Natural killer cell treated with Interleukin-12 subunit alpha and Interleukin-12 subunit beta and Interleukin-15 and Interleukin-18, amount 100 ng/mL, for 72 hours (primary cell): Measurements from ENCODE around the gene TMEM89. TPM values are rescaled to one million over a fixed set of nuclear protein-coding genes. Genes with fewer than 3 reads are reported as not detected.

ENCODE experiments used
- ATAC-seq, 2 donors: fragments of 150-1000 bp; cut with Tn5 transposase in 1 of 2; sonication (Bioruptor Pico), chemical (Tn5 transposase) in 1 of 2; 2 replicates each; pipeline ENCODE4 v1.10.0; 2021
- DNase-seq: peaks from one replicate; pipeline ENCODE4 v3.0.0; 2022; ENCODE audit warnings: low spot score
- H3K27ac Mint-ChIP-seq, 2 donors: 1 replicate in 1 of 2; 2 replicates in 1 of 2; pipeline ENCODE4 v1.8.0; 2022; ENCODE audit warnings: mixed read lengths in 2 of 2, mild to moderate bottlenecking in 1 of 2, moderate library complexity in 1 of 2
- H3K27me3 Mint-ChIP-seq, 2 donors: 1 replicate in 1 of 2; 2 replicates in 1 of 2; pipeline ENCODE4 v1.8.0; 2022; ENCODE audit warnings: mixed read lengths in 2 of 2
- H3K36me3 Mint-ChIP-seq: one replicate; pipeline ENCODE4 v1.8.0; 2022; ENCODE audit warnings: mixed read lengths
- H3K4me1 Mint-ChIP-seq, 2 donors: 1 replicate in 1 of 2; 2 replicates in 1 of 2; pipeline ENCODE4 v1.8.0; 2022; ENCODE audit warnings: low read depth in 2 of 2, mixed read lengths in 2 of 2, mild to moderate bottlenecking in 1 of 2
- H3K4me3 Mint-ChIP-seq: one replicate; pipeline ENCODE4 v1.8.0; 2022; ENCODE audit warnings: mixed read lengths
- H3K9me3 Mint-ChIP-seq: 2 replicates; pipeline ENCODE4 v1.8.0; 2022; ENCODE audit warnings: mixed read lengths
- total RNA-seq, 2 donors: library from RNA; stranded (reverse); gene quantifications; one replicate each; pipeline ENCODE4 v1.2.3, GENCODE V29; 2022

Gene TMEM89
- total RNA-seq, 2 donors from 2014 or later = not detected

DNA sequence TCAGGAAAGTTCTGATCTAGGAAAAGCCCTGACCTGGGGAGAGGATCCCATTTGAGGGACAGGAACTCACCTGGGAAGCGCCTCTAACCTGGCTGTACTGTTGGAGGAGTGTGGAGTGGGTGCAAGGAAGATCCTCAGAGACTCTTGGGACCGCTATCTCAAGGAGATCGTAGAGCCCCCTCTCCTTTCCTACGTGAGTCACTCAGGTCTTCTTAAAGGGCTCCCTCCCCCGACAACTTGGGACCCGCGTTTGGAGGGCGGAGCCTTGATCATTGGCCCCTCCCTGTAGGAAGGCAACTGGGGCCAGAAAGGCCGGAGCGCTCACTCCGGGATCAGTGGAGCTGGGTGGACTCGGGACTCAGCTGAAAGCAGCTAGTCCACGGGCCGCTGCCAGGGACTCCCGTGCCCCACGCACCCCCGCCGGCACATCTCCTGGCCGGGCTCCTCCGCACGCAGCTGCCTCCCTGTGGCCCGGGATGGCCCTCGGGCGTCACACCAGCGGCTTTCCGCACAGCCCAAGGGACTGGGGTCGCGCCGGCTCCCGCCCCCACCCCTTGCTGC lies 13.2 kb upstream of the TMEM89 start:
- peak; percentile 75 for DNase-seq
- H3K27ac Mint-ChIP-seq = peak overlapping the region in 1 of 2 donors; percentile 21
- peaks cover 7 to 9% of the 10 kb centered on the region in 2 donors for H3K4me1 Mint-ChIP-seq

DNA sequence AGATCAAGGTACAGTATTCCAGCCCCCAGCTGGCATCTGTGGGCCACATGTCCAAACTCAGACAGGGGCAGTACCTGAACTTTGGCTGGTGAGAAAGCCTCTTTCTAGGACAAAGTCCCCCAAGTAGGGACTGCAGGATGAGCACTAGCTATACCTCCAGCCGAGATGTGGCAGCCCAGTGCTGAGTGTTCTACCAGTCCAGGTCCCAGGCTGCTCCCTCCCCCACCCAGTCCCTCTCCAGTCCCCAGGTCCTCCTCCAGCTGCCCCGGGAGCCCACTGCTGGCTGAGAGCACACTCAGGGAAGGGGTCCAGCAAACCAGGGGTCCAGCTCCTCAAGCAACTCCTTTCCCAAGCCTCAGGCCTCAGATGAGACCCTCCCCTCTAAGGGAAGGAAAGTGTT lies 12.2 kb upstream of the TMEM89 start:
- no peak for DNase-seq
- Mint-ChIP-seq H3K27ac (no peak overlapping the region), H3K27me3 (no peaks in the 10 kb centered on the region), H3K9me3 (no peaks in the 10 kb centered on the region), H3K4me1 (peaks cover 7 to 13% of the 10 kb centered on the region in 2 donors), H3K4me3 (peak overlapping the region; percentile 81), H3K36me3 (no peaks in the 10 kb centered on the region)
- no peak for ATAC-seq

More for the DNA sequence above, 13.2 kb upstream of the TMEM89 start:
- no peaks in the 10 kb centered on the region for H3K9me3 Mint-ChIP-seq
- peak; percentile 26 to 31 for ATAC-seq
- no peaks in the 10 kb centered on the region for H3K36me3 Mint-ChIP-seq
- no peaks in the 10 kb centered on the region for H3K27me3 Mint-ChIP-seq
- H3K4me3 Mint-ChIP-seq = peak overlapping the region; percentile 81

DNA sequence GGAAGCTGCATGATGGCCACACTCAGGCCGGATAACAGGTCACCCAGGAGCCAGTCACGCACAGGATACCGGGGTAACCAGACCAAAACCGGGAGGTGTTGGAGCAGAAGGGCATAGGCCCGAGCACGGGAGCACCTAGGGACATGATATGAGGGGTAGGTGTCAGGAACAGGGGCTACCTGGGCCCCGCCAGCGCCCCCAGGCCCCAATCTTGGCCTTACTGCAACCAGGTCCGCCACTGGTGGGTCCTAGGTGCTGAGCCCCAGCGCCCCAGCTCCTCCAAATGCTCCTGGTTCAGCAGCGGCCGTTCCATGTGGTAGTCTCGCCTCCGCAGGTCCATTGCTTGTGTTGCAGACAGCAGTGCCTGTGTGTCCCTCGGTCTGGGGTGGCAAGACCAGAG lies 11.7 kb upstream of the TMEM89 start:
- Mint-ChIP-seq H3K9me3 (no peaks in the 10 kb centered on the region), H3K4me3 (no peak overlapping the region), H3K4me1 (peaks cover 7 to 15% of the 10 kb centered on the region in 2 donors), H3K27me3 (no peaks in the 10 kb centered on the region), H3K27ac (no peak overlapping the region), H3K36me3 (no peaks in the 10 kb centered on the region)
- peak; percentile 48 for DNase-seq
- ATAC-seq = no peak

DNA sequence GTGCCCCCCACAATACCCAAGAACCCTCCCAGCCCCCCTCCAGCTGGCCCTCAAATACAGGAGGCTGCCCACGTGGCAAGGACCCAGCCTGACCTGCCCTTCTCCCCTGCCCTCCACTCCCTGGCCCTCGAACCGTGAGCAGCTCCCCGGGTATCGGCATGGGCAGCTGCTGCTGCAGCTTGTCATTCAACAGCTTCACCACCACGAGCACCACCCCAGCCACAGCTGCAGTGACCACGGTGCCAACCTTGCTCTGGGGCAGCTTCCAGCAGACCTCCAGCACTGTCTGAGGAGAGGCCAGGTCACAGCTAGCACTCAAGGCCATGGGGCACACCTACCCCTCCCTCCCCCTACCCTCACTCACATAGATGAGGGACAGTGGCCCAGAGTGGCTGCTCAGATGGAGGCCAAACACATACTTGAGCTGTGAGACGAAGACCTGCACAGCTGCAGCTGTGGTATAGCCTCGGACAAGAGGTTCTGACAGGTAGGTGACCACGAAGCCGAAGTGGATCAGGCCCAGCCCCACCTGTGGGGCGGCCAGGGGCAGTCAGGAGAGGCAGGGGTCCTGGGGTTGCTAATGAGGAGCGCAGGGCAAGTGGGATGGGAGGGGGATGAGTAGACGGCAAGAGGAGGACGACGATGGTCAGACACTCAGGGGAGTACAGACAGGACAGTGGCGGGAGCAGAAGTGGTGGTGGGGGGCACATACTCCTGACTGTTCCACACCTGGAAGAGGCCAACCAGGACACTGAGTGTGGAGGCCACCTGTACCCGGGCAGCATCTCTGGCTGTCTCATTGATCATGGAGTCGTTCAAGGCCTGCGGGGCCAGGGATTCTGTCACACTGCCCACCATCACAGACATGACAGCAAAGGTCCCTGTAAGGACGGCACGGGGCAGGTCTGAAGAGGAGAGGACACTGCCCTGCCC lies 10.2 kb upstream of the TMEM89 start:
- Mint-ChIP-seq H3K27me3 (no peaks in the 10 kb centered on the region), H3K27ac (no peak overlapping the region), H3K4me3 (no peak overlapping the region), H3K36me3 (peaks cover 10% of the 10 kb centered on the region), H3K4me1 (peaks cover 7 to 15% of the 10 kb centered on the region in 2 donors), H3K9me3 (no peaks in the 10 kb centered on the region)
- ATAC-seq (no peak), DNase-seq (peak; percentile 60)

DNA sequence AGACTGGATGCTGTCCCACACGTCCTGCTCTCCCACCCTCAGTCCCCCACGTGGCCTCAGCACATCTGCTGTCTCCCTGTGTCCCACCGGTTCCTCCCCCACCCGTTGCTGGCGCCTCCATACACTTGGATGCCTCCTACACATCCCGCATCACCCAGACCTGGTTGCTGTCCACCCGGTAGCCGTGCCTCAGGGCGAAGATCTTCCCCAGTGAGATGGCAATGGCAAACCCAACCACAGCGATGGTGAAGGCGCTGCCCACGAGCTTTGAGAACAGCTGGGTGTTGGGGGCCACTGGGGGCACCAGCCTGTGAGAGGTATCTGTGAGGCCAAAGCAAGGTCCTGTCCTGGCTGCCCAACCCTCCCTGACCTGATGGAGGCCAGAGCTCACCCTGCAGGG lies 9.3 kb upstream of the TMEM89 start:
- no peaks in the 10 kb centered on the region for H3K27me3 Mint-ChIP-seq
- no peaks in the 10 kb centered on the region for H3K9me3 Mint-ChIP-seq
- H3K27ac Mint-ChIP-seq = no peak overlapping the region
- H3K36me3 Mint-ChIP-seq = peaks cover 10% of the 10 kb centered on the region
- H3K4me1 Mint-ChIP-seq = peaks cover 7 to 15% of the 10 kb centered on the region in 2 donors
- DNase-seq = peak; percentile 42
- no peak for ATAC-seq
- no peak overlapping the region for H3K4me3 Mint-ChIP-seq

DNA sequence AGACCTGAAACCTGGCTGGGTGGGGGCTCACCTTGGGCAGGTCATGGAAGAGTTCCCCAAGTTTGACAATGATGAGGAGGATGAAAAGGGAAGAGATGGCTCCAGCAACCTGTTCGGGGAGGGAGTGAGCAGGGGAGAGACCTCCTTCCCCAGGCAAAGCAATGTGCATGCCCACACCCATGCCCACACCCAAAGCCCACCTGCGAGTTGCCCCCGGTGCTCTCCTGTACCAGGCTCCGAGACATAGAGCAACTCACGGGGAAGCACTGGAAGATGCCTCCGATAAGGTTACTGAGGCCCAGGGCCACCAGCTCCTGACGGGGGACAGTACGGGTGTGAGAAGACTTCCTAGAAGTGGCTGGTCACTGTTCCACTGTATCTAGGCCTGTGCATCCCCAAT lies 8.8 kb upstream of the TMEM89 start:
- DNase-seq (peak; percentile 18), ATAC-seq (no peak)
- no peak overlapping the region for H3K27ac Mint-ChIP-seq
- H3K9me3 Mint-ChIP-seq = no peaks in the 10 kb centered on the region
- no peaks in the 10 kb centered on the region for H3K27me3 Mint-ChIP-seq
- H3K4me3 Mint-ChIP-seq = no peak overlapping the region
- peaks cover 10% of the 10 kb centered on the region for H3K36me3 Mint-ChIP-seq
- peaks cover 7 to 13% of the 10 kb centered on the region in 2 donors for H3K4me1 Mint-ChIP-seq

DNA sequence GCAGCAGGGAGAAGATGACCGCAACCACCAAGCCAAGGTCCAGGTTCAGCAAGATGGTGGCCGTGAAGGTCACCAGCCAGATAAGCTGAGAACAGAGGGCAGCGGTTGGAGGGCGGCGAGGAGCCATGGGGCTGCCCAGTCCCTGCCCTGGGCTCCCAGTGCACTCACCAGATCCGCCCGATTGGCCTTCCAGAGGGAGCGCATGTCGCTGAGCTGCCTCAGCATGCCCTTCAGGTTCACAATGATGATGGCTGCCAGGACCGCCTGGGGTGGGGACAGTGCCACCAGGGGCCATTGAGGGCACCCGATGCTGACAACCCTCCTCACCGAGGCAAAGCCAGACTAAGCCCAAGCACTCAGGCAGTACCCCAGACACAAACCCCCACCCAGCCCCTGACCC lies 8.3 kb upstream of the TMEM89 start:
- Mint-ChIP-seq H3K4me3 (no peak overlapping the region), H3K27me3 (no peaks in the 10 kb centered on the region)

DNA sequence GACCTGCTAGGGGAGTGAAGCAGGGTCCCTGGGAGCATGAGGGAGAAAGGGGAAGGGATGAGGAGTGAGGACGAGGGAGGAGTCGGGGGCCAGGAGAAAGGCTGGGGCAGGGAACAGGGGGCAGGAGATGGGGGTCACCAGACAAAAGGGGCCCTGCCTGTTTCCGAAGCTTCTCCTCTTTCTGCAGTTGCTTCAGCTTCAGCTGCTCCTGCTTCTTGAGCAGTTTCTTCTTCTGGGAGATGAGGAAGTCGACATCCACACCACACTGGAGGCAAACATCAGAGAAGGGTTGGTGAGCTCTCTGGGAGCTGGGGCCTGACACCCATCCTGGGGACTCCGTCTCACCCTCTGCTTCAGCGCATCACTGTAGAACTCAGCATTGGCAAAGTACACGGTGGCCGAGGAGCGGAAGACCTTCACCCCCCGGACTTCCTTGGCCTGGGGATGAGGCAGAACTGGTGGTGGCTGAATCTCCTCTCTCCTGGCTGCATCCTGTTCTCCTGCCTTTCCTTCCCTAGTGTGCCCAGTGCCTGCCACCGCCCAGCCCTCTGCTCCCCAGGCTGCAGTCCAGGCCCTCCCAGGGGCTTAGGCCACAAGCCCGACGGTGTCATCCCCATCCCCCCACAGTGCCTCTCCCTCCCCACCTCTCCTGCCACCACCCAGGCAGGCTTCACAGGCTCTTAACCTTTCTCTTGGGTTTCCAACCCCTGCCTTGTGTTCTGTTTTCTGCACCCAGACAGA lies 6.9 kb upstream of the TMEM89 start:
- Mint-ChIP-seq H3K27me3 (no peaks in the 10 kb centered on the region), H3K36me3 (peaks cover 10% of the 10 kb centered on the region), H3K4me1 (peaks cover 0 to 6% of the 10 kb centered on the region in 2 donors), H3K27ac (peak overlapping the region in 1 of 2 donors; percentile 31), H3K4me3 (no peak overlapping the region), H3K9me3 (no peaks in the 10 kb centered on the region)
- DNase-seq = peak; percentile 34
- no peak for ATAC-seq

More for the DNA sequence above, 8.3 kb upstream of the TMEM89 start:
- peaks cover 7 to 12% of the 10 kb centered on the region in 2 donors for H3K4me1 Mint-ChIP-seq
- H3K27ac Mint-ChIP-seq = no peak overlapping the region
- peaks cover 10% of the 10 kb centered on the region for H3K36me3 Mint-ChIP-seq
- DNase-seq (peak; percentile 46), ATAC-seq (no peak)
- H3K9me3 Mint-ChIP-seq = no peaks in the 10 kb centered on the region

DNA sequence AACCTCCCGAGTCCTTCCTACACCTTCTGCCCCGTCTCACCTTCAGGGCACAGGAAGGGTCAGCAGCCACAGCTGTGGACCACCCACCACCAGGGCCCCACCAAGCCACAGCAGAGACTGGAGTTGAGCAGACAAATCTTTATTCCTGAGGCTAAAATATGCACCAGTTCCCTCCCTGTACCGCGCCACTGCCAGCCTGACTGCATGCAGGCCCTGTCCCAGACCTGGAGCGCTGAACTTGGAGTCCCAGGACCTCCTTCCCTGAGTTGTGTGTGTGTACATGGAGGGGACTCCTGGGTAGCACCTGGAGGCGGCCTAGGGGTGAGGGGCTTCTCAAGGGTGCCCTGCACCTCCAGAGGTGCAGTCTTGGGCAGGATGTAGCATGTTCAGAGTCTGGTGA lies 4.0 kb upstream of the TMEM89 start:
- H3K4me1 Mint-ChIP-seq = peaks cover 0 to 6% of the 10 kb centered on the region in 2 donors
- H3K27me3 Mint-ChIP-seq = no peaks in the 10 kb centered on the region
- no peak overlapping the region for H3K4me3 Mint-ChIP-seq
- peaks cover 10% of the 10 kb centered on the region for H3K36me3 Mint-ChIP-seq
- ATAC-seq (no peak), DNase-seq (peak; percentile 20)
- H3K9me3 Mint-ChIP-seq = no peaks in the 10 kb centered on the region
- no peak overlapping the region for H3K27ac Mint-ChIP-seq

DNA sequence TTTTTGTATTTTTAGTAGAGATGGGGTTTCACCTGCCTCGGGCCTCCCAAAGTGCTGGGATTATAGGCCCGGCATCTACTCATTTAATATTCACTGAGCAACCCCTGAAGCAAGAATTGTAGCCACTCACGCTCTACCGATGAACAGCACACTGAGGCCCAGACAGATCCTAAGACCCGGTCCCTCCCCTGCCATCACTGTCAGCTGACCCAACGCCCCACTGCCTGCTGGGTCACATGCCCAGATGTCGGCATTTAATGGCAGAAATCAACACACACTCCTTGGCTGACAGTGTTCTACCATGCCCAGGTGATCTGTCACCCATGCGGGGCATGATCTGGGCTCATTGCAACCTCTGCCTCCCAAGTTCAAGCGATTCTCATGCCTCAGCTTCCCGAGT lies 3.2 kb upstream of the TMEM89 start:
- H3K4me1 Mint-ChIP-seq = peaks cover 0 to 6% of the 10 kb centered on the region in 2 donors
- ATAC-seq (no peak), DNase-seq (peak; percentile 26)
- H3K9me3 Mint-ChIP-seq = no peaks in the 10 kb centered on the region
- H3K27me3 Mint-ChIP-seq = no peaks in the 10 kb centered on the region
- H3K4me3 Mint-ChIP-seq = no peak overlapping the region
- peaks cover 10% of the 10 kb centered on the region for H3K36me3 Mint-ChIP-seq
- H3K27ac Mint-ChIP-seq = no peak overlapping the region

DNA sequence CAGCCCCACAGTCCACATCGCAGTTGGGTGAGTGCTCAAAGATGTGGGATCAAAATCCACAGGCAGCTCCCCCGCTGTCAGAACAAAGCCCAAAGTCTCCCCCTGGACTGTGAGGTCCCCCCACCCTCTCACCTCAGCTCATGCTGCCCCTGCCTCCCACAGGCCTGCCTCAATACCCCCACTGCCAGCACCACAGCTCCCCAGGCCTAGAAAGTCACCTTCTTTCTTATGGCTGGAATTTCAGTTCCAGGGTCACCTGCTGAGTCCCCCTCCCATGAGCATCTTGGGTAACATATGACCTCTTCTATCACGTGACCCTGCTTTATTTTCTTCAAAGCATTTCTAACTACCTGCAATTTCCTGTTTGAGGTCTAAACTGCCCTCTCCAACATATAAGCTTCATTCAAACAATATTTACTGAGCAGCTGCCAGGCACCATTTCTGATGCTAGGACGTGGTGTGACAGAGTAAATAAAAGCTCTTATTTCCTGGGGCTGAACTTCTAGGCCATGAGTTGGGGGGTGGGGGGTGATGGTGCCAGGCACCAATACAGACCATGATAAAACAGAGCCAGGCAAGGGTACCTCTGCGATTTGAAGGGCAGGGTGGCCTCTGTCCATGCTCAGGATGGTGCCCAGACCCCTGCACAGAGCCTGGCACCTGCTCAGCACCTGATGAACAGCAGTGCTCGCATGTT lies 2.4 kb upstream of the TMEM89 start:
- Mint-ChIP-seq H3K4me3 (no peak overlapping the region), H3K36me3 (peaks cover 10% of the 10 kb centered on the region), H3K9me3 (no peaks in the 10 kb centered on the region), H3K27me3 (no peaks in the 10 kb centered on the region), H3K4me1 (peaks cover 0 to 4% of the 10 kb centered on the region in 2 donors), H3K27ac (no peak overlapping the region)
- ATAC-seq (no peak), DNase-seq (peak; percentile 32)

DNA sequence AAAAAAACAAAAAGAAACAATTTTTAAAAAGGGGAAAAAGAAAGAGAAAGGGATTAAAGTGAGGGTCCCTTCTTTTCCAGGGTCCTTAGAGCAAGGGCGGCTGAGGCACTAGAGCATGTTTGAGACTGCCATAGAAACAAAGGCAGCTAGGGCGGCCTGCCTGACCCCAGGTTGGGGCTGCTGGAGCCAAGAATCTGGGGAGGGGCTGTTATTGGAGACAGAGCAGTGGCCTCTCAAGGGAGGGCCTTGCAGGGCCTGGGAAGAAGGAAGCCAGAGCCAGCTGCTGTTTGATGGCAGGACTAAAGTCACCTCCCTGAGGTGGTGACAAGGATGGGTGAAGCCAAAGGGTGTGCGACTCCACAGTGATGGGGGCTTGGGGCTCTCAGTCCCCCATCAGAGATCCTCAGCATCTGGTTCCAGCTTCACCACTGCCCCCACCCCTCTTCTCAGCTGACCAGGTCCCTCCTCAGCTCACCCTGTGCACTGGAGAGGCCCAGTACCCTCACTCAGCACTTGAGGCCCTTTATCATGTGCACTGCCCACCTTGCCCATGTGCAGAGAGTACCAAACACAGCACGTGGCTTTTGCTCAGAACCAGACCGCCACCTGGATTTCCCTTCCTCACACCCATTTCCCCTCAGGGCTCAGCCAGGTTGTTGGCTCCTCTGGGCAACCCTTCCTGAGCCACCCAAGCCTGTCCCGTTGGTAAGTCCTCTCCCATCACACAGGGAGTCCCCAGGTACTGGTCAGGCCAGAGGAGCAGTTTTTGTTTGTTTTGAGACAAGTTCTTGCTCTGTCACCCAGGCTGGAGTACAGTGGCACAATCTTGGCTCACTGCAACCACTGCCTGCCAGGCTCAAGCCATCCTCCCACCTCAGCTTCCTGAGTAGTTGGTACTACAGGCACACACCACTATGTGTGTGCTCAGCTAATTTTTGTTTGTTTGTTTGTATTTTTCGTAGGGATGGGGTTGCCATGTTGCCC lies 1.7 kb downstream of the TMEM89 start:
- Mint-ChIP-seq H3K9me3 (no peaks in the 10 kb centered on the region), H3K27ac (no peak overlapping the region), H3K36me3 (peaks cover 5% of the 10 kb centered on the region), H3K4me1 (no peaks in the 10 kb centered on the region), H3K27me3 (no peaks in the 10 kb centered on the region), H3K4me3 (no peak overlapping the region)
- DNase-seq (peak; percentile 23), ATAC-seq (no peak)
